CD14-positive monocyte (primary cell): ENCODE results near the gene TGFB2. TPM values are rescaled to one million over a fixed set of nuclear protein-coding genes. Genes with fewer than 3 reads are reported as not detected.

Source experiments
- DNase-seq, 3 donors: peaks; one replicate each; pipeline ENCODE4 v3.0.0-alpha.2; 2011 to 2022
- H2AFZ ChIP-seq: 2 replicates; pipeline ENCODE4 v1.6.0; 2012; ENCODE audit warnings: mild to moderate bottlenecking, low read depth, low read length, inconsistent platforms; ENCODE audit not compliant: insufficient read depth, poor library complexity, severe bottlenecking
- H3K27ac ChIP-seq, 2 donors: 1 replicate in 1 of 2; 2 replicates in 1 of 2; pipeline ENCODE4 v1.5.1; 2012 to 2013; ENCODE audit warnings: low read length in 2 of 2, control low read depth in 1 of 2, inconsistent platforms in 1 of 2, low read depth in 1 of 2, mild to moderate bottlenecking in 1 of 2
- H3K27me3 ChIP-seq, 2 donors: one replicate each; pipeline versions ENCODE4 v1.6.0 to v1.6.1; 2011 to 2013; ENCODE audit warnings: low read length in 2 of 2; ENCODE audit not compliant: control insufficient read depth in 2 of 2, insufficient read depth in 2 of 2
- H3K36me3 ChIP-seq, 2 donors: replicated peaks in 1 of 2; 1 replicate in 1 of 2; 2 replicates in 1 of 2; pipeline versions ENCODE4 v1.5.1 to v1.6.1; 2012 to 2013; ENCODE audit warnings: low read length in 2 of 2, control low read depth in 1 of 2, inconsistent platforms in 1 of 2, mild to moderate bottlenecking in 1 of 2; ENCODE audit not compliant: insufficient read depth in 2 of 2, control insufficient read depth in 1 of 2
- H3K4me1 ChIP-seq, 2 donors: 1 replicate in 1 of 2; 2 replicates in 1 of 2; pipeline versions ENCODE4 v1.5.1 to v1.6.1; 2012 to 2013; ENCODE audit warnings: low read length in 2 of 2, control low read depth in 1 of 2, inconsistent platforms in 1 of 2, mild to moderate bottlenecking in 1 of 2, moderate library complexity in 1 of 2; ENCODE audit not compliant: insufficient read depth in 2 of 2, control insufficient read depth in 1 of 2
- H3K4me2 ChIP-seq: replicated peaks from 2 replicates; pipeline ENCODE3; 2012; ENCODE audit warnings: low read length, moderate library complexity, mild to moderate bottlenecking; ENCODE audit not compliant: poor library complexity, severe bottlenecking; ENCODE audit errors: extremely low read depth
- H3K4me3 ChIP-seq, 3 experiments: fragments of 200-600 bp in 1 of 3; sonication (generic) in 1 of 3; replicated peaks in 1 of 3; 1 replicate in 2 of 3; 2 replicates in 1 of 3; pipeline ENCODE4 v1.5.1; 2011 to 2013; ENCODE audit warnings: low read length in 3 of 3, mild to moderate bottlenecking in 3 of 3, control low read depth in 2 of 3, low read depth in 2 of 3, inconsistent platforms in 1 of 3, moderate library complexity in 1 of 3
- H3K79me2 ChIP-seq: 2 replicates; pipeline ENCODE4 v1.6.0; 2012; ENCODE audit warnings: mild to moderate bottlenecking, control low read depth, inconsistent platforms, low read length, moderate library complexity; ENCODE audit not compliant: insufficient read depth
- H3K9ac ChIP-seq: 2 replicates; pipeline ENCODE4 v1.6.0; 2017; ENCODE audit warnings: low read length, mild to moderate bottlenecking; ENCODE audit not compliant: insufficient read depth, poor library complexity, severe bottlenecking
- H3K9me3 ChIP-seq, 2 donors: replicated peaks in 1 of 2; 1 replicate in 1 of 2; 2 replicates in 1 of 2; pipeline versions ENCODE4 v1.5.1 to v1.6.1; 2012 to 2013; ENCODE audit warnings: low read length in 2 of 2, control low read depth in 1 of 2; ENCODE audit not compliant: control insufficient read depth in 1 of 2, insufficient read depth in 1 of 2
- H4K20me1 ChIP-seq: 2 replicates; pipeline ENCODE4 v1.6.0; 2012; ENCODE audit warnings: mild to moderate bottlenecking, low read length, control low read depth, moderate library complexity; ENCODE audit not compliant: insufficient read depth
- H3K27ac Mint-ChIP-seq, 7 donors: one replicate each; pipeline ENCODE4 v1.8.0; 2020; ENCODE audit warnings: mild to moderate bottlenecking in 7 of 7, mixed read lengths in 7 of 7, moderate library complexity in 6 of 7, inconsistent platforms in 2 of 7
- H3K27me3 Mint-ChIP-seq, 3 donors: one replicate each; pipeline ENCODE4 v1.8.0; 2021 to 2022; ENCODE audit warnings: low read depth in 3 of 3, mild to moderate bottlenecking in 3 of 3, mixed read lengths in 3 of 3, moderate library complexity in 3 of 3, inconsistent platforms in 1 of 3
- H3K36me3 Mint-ChIP-seq, 2 donors: one replicate each; pipeline ENCODE4 v1.8.0; 2020; ENCODE audit warnings: mixed read lengths in 2 of 2, inconsistent platforms in 1 of 2, mild to moderate bottlenecking in 1 of 2
- H3K4me1 Mint-ChIP-seq: one replicate; pipeline ENCODE4 v1.8.0; 2020; ENCODE audit warnings: mild to moderate bottlenecking, mixed read lengths
- H3K4me3 Mint-ChIP-seq, 2 donors: one replicate each; pipeline ENCODE4 v1.8.0; 2020; ENCODE audit warnings: mild to moderate bottlenecking in 2 of 2, mixed read lengths in 2 of 2, moderate library complexity in 1 of 2
- H3K9me3 Mint-ChIP-seq, 7 donors: one replicate each; pipeline ENCODE4 v1.8.0; 2020 to 2022; ENCODE audit warnings: mixed read lengths in 7 of 7, mild to moderate bottlenecking in 6 of 7, moderate library complexity in 6 of 7, inconsistent platforms in 2 of 7
- WGBS: methylation state at CpG from one replicate; pipeline ENCODE4 v1.1.5; 2013; ENCODE audit warnings: missing lambda C conversion rate; ENCODE audit not compliant: insufficient coverage; 5-methylcytosine and 5-hydroxymethylcytosine counted together
- intact Hi-C, 2 donors: fragments of 100-400 bp; cut with micrococcal nuclease; formaldehyde crosslinking; loops; one replicate each; pipeline versions ENCODE4 v1.15.0 to v1.15.1; 2023
- polyA plus RNA-seq, 3 donors: library from polyadenylated mRNA; depleted of rRNA in 1 of 3; unstranded in 2 of 3; stranded (reverse) in 1 of 3; fragments of 300-500 nt in 2 of 3; fragments of >200 nt in 1 of 3; fragmentation: Illumina TruSeq in 2 of 3; gene quantifications; 1 replicate in 2 of 3; 2 replicates in 1 of 3; pipeline ENCODE4 v1.2.3, GENCODE V29; 2012 to 2021
- TF ChIP-seq, protein P1 (sequence below): fragments of 200-600 bp; IDR thresholded peaks from one replicate; pipeline ENCODE4 v1.8.0; 2022; ENCODE audit warnings: antibody characterized with exemption, mild to moderate bottlenecking

The TGFB2 gene
- polyA plus RNA-seq, 3 donors, result 0.01 TPM; not detected in 2

GRCh38 chr1:218466341-218467010, 121.3 kb downstream of the TGFB2 start:
- Histone ChIP-seq H3K4me1 (peaks cover 41 to 48% of the 10 kb centered on the region in 2 donors), H3K79me2 (no peaks in the 10 kb centered on the region), H3K9me3 (no peaks in the 10 kb centered on the region), H3K36me3 (no peaks in the 10 kb centered on the region), H2AFZ (no peak overlapping the region), H4K20me1 (no peaks in the 10 kb centered on the region), H3K27ac (no peak overlapping the region), H3K27me3 (no peaks in the 10 kb centered on the region), H3K4me3 (no peak overlapping the region), H3K9ac (no peak overlapping the region), H3K4me2 (no peak overlapping the region)
- Mint-ChIP-seq H3K27ac (no peak overlapping the region), H3K27me3 (peaks cover 0 to 2% (median 0%) of the 10 kb centered on the region in 3 donors), H3K9me3 (peaks cover 0 to 2% (median 0%) of the 10 kb centered on the region in 7 donors), H3K36me3 (no peaks in the 10 kb centered on the region), H3K4me1 (peaks cover 53% of the 10 kb centered on the region), H3K4me3 (no peak overlapping the region)
- TF ChIP-seq, protein P1, sequence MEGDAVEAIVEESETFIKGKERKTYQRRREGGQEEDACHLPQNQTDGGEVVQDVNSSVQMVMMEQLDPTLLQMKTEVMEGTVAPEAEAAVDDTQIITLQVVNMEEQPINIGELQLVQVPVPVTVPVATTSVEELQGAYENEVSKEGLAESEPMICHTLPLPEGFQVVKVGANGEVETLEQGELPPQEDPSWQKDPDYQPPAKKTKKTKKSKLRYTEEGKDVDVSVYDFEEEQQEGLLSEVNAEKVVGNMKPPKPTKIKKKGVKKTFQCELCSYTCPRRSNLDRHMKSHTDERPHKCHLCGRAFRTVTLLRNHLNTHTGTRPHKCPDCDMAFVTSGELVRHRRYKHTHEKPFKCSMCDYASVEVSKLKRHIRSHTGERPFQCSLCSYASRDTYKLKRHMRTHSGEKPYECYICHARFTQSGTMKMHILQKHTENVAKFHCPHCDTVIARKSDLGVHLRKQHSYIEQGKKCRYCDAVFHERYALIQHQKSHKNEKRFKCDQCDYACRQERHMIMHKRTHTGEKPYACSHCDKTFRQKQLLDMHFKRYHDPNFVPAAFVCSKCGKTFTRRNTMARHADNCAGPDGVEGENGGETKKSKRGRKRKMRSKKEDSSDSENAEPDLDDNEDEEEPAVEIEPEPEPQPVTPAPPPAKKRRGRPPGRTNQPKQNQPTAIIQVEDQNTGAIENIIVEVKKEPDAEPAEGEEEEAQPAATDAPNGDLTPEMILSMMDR, result no peak
- no peak for DNase-seq
- WGBS, result 79% methylated on average over 2 of the region's 6 CpGs
- intact Hi-C loops, result loop anchor here in 1 of 2 donors (5.0 kb wide), 1 partner anchor 119 kb away; the partner anchor contains the start of gene TGFB2

GRCh38 chr1:218467101-218468072, 122.3 kb downstream of the TGFB2 start:
- intact Hi-C loops, result loop anchor here in 1 of 2 donors (5.0 kb wide), 1 partner anchor 120 kb away; the partner anchor contains the start of gene TGFB2
- Histone ChIP-seq H3K9ac (no peak overlapping the region), H3K9me3 (no peaks in the 10 kb centered on the region), H3K4me1 (peaks cover 38 to 44% of the 10 kb centered on the region in 2 donors), H2AFZ (no peak overlapping the region), H4K20me1 (no peaks in the 10 kb centered on the region), H3K27ac (peak overlapping the region in 1 of 2 donors; percentile 55), H3K4me2 (no peak overlapping the region), H3K27me3 (no peaks in the 10 kb centered on the region), H3K79me2 (no peaks in the 10 kb centered on the region), H3K4me3 (no peak overlapping the region), H3K36me3 (no peaks in the 10 kb centered on the region)
- Mint-ChIP-seq H3K9me3 (peaks cover 0 to 2% (median 0%) of the 10 kb centered on the region in 7 donors), H3K27me3 (peaks cover 0 to 2% (median 0%) of the 10 kb centered on the region in 3 donors), H3K4me3 (no peak overlapping the region), H3K4me1 (peaks cover 49% of the 10 kb centered on the region), H3K27ac (peak overlapping the region in 6 of 7 donors; percentile 11 to 77 (median 68)), H3K36me3 (no peaks in the 10 kb centered on the region)
- WGBS, result no CpG with 5 or more reads among the region's 8 CpGs
- peak in 2 of 3 donors; percentile 9 to 34 for DNase-seq
- TF ChIP-seq, protein P1, result no peak
